ENCODE data around the gene KY.

Gene KY

GRCh38 chr3:134672571-134672970 is 21.7 kb upstream of the KY start:
- DNase-seq, result no peak

DNA sequence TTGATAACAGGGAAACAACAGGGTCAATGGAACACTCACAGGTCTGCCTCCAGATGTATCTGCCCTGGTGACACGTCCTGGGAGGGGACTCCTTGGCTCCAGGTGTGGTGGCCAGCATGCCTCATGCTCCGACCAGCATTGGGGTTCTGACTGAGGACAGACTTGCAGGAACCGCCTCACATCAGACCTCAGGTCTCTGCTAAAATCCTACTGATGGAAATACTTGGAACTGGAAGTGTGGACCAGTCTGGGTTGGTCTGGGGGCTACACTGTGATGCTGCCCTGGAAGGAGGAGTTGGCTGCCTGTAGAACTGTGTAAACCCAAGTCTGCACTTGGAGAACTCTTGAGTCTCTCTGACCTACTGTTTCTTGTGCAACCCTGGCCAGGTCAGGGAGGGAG is 17.1 kb upstream of the KY start:
- DNase-seq, result no peak

- DNase-seq, result no peak
These were observed 16.6 kb upstream of the KY start for GRCh38 chr3:134667406-134667805.

- no peak for DNase-seq
These were observed 16.1 kb upstream of the KY start for GRCh38 chr3:134666885-134667284.

GRCh38 chr3:134666466-134666865 is 15.6 kb upstream of the KY start:
- DNase-seq, result no peak

GRCh38 chr3:134666052-134666451 is 15.2 kb upstream of the KY start:
- no peak for DNase-seq

DNA sequence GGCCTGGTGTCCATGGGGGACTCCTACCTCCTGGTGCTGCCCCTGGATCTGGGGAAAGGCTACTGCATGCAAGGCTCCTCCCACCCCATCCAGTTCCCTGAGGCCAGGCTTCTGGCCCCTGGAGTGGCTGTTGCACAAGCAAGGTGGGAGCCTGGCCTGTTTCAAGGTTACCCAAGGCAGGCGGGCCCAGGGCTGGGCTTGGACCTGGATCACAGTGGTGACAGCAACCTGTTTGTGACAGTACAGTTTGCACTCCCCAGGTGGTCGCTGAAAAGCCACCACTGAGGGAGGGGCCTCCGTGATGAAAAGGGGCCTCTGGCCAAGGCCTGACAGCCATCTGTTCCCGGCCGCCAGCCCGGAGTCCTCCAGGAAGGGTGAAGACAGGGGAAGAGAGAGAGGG is 14.4 kb upstream of the KY start:
- no peak for DNase-seq

DNA sequence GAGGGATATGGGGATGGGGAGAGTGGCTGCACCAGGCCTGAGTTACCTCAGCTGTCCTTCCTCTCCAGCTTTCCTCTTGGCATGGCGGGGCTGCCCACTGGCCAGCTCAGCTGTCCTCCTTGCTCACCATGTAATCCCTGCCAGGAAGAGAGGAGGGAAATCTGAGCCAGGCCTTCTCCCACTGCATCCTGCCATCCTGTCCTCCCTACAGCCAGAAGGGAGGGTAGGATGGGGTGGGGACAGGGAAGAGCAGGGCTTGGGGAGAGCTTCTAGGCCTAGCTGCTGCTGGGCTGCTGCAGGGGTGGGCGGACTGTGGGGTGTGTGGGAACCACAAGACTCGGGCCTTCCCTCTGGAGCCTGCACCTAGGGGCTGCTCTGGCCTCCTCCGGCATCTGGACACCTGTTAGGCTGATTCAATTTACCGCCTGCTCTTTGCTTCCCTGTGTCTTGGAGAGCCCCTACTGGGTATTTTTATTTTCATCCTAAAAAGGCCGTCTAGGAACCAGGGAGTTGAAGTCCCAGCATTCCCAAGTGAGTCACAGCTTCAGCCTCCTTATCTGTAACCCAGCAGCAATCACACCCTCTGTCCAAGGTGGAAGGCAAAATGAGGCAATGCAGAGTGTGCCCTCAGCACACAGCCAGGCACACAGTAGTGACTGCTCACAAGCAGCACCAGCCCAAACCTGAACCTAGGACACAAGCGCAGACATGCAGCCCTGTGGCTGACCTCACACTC is 13.1 kb upstream of the KY start:
- no peak for DNase-seq

DNA sequence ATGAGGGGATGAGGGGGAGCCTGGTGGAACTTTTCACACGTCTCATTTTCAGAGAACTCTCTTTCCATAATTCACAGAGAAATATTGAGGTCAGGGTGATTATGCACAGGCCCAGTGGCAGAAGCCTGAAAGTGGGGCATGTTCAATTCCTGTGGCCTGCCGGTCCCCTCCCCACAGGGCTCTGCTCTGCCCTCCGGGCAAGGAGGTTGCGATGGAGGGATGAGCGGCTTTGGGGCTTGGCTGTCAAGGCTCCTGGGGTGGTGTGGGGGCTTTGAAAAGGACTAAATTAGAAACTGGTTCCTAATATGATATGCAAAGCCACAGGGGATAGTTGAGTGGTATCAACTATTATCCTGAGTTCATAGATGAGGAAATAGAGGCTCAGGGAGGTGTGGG is 9.2 kb upstream of the KY start:
- DNase-seq, result no peak

- no peak for DNase-seq
These were observed 8.7 kb upstream of the KY start for GRCh38 chr3:134659391-134660045.

- DNase-seq, result no peak
These were observed 7.7 kb upstream of the KY start for GRCh38 chr3:134658555-134658954.

DNA sequence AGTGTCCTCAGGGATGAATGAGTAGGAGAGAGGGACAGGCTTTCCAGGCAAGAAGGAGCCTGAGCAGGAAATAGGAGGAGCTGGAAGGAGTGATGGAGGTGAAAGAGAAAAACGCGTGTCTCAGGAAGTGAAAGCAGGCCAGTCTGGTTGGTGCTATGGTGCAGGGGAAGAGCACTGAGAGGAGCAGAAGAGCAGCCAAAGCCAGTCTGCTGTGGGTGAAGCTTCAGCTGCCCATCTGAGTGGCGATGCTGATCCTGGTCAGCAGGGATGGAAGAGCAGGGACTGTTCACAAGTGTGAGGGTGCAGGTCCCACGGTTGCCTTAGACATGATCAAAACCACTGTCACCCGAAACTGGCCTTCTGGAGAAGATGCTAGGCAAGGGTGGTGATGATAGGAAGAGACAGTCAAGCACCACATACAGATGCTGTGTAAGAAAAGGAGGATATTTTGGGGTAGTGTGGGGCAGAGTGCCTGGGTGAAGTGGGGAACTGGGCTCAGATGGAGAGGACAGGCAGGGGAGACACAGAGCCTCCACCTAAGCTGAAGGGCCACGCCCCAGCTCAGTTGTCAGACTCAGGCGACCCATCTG is 5.5 kb upstream of the KY start:
- no peak for DNase-seq

GRCh38 chr3:134655706-134656105 is 4.9 kb upstream of the KY start:
- DNase-seq, result no peak

DNA sequence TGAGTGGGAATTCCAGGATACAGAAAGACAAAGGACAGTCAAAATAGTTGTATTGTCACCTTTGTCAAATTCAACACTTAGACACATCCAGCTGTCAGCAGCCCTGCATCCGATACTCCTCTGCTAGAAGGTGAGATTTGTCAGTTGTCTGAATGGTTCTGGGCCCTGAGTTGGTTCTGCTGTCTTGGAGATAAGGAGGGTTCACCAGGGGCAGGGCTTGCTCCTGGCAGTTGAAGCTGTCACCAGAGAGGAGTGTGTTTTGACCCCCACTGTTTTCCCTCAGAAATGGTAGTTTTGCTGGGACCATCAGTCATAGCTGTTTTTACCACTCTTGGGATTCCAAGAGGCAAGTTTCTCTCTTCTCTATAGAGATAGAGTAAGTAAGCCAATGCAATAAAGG is 3.2 kb upstream of the KY start:
- DNase-seq, result no peak

DNA sequence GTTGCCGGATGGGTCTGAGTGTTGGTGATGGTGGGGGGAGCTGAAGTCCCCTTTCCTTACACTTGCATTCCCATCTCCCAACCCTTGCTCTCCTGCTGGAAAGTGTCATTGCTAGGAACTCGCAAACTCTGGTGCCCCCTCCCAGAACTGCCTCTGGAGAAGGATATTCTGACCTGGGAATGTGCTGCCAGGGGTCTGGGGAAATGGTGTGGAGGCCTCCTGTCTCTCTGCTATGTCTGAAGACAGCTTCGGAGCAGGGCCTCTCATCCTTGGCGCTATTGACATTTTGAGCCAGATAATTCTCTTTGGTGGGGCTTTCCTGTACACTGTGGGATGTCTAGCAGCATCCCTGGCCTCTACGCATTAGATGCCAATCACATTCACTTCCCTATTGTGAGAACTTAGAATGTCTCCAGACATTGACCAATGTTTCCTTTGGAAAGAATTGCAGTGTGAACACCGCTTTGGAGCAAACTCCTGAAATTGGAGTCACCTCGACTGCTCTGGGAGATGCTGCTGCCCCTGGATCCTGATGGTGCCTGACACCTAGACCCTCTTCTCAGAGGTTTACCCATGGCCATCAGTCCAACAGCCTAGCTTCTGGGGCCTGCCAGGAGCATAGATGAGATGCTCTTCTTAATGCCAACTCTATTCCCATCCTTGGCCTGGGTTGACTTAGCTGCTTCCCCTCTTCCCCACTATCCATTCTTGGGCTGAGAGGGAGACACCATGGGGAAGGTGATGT is 2.2 kb upstream of the KY start:
- DNase-seq, result no peak

GRCh38 chr3:134652409-134652831 is 1.6 kb upstream of the KY start:
- DNase-seq, result no peak

DNA sequence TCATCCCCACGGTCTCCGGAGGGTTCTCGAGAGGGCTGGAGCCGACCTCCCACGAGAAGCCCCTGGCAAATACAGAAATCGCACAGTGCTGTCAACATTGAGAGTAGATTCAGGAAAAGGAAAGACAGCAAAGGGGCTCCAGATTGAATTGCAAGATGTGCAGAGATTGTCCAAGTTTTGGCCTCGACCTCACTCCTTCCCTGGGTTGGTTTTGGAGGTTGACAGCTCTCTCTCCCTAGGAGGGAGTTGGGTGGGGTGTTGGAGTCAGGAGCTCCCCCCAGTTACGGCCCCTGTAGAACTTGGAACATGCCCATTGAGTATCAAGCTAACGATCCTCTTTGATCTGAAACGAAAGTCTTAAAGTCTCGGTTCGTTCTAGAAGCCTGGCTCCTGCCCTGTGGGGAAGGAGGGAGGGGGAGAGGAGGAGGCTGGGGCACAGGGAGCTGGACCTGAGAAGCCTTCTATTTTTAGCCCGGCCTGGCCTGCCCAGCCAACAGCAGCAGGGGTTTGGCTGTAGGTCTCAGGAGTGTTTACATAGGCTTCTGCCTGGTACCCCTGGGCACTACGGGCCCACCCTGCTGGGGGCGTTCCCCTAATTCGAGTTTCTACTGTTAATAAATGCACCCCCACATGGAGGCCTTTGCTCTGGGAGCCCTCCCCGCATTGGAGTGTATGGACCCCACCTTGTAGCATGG is 672 bp upstream of the KY start:
- no peak for DNase-seq

GRCh38 chr3:134649106-134649705 is 1.6 kb downstream of the KY start:
- no peak for DNase-seq

DNA sequence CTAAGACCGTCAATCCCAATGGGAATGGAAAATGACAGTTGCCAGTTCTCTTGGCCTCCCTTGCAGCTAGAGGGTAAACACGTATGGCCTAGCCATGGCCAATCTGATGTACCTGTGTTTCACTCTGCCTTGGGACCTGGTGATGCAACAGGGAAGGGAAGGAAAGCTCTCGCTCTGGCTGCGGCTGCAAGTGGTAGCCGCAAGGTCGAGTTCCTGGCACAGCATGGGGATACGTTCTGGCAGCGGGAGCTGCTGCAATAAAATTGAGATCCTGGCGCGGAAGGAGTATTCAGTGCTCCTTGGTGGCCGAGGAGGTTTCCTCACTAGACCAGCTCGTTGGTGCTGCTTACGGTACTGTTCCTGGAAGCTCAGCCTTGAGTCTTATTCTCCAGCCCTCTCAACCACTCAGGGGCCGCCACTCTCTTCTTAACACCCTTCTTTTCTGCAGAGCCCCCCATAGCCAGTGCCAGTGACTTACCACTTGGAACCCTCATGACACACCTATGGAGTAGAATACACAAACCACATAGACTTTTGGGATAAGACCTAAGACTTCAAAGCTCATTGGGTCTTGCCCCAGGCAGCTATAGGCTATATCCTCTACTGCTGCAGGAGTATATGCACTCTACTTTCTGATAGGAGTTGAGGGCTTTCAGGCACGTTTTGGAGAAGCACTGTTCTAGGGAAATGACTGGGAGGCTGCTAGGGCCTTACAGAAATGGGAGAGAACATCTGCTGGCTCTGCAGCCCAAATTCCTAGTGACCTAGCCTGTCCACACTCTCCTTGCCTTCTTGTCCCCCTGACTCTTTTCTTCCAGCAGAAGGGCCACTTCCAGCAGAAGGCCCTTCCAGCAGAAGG is 2.7 kb downstream of the KY start:
- DNase-seq, result no peak

GRCh38 chr3:134646086-134646485 is 4.7 kb downstream of the KY start:
- no peak for DNase-seq

DNA sequence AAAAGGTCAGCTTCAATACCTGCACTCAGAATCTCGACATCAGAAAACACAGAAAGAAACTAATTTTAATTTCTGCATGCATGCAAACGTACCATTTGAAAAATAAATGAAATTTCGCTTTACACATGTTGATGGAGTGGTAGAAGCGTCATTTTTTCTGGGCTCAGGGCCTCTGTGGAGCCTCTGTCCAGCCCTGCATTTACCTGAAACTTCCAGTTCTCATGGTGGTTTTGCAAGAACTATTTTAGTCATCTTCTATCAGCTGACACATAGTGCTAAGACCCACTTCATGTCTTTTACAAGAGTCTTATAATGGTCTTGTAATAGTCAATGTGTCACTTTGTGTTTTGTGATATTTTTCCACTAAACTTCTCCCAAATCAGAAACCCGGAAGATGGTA is 5.3 kb downstream of the KY start:
- no peak for DNase-seq
